Hepatic stellate cell (primary cell): Measurements from ENCODE around the gene SPRR1A.

Source experiments
- DNase-seq: peaks from one replicate; pipeline ENCODE4 v3.0.0; 2011; ENCODE audit warnings: low spot score

Gene SPRR1A

GRCh38 chr1:152983743-152984142 is at the start of gene SPRR1A:
Gene SPRR1A, plus strand, starts transcription at chr1:152984081. Its CDS starts 1,150 bp downstream, at chr1:152985231.
- no peak for DNase-seq

- DNase-seq, result no peak
Measured at GRCh38 chr1:152940614-152941013, 43.3 kb upstream of the SPRR1A start.

GRCh38 chr1:152941037-152941711 is 42.7 kb upstream of the SPRR1A start:
- DNase-seq, result no peak

GRCh38 chr1:152942161-152942560 is 41.7 kb upstream of the SPRR1A start:
- no peak for DNase-seq

- DNase-seq, result no peak
Measured at GRCh38 chr1:152946248-152946647, 37.6 kb upstream of the SPRR1A start.

GRCh38 chr1:152946651-152947256 is 37.1 kb upstream of the SPRR1A start, which contains the start of gene SPRR5:
Gene SPRR5, plus strand, starts transcription at chr1:152947206. Its CDS starts 1,349 bp downstream, at chr1:152948555.
- DNase-seq, result no peak

- DNase-seq, result no peak
Measured at GRCh38 chr1:152951711-152952110, 32.2 kb upstream of the SPRR1A start.

GRCh38 chr1:152953761-152954160 is 30.1 kb upstream of the SPRR1A start:
- DNase-seq, result no peak

- DNase-seq, result no peak
Measured at GRCh38 chr1:152954436-152954835, 29.4 kb upstream of the SPRR1A start.

GRCh38 chr1:152957561-152957960 is 26.3 kb upstream of the SPRR1A start:
- no peak for DNase-seq

GRCh38 chr1:152959273-152959672 is 24.6 kb upstream of the SPRR1A start:
- no peak for DNase-seq

GRCh38 chr1:152959801-152960451 is 24.0 kb upstream of the SPRR1A start:
- no peak for DNase-seq

GRCh38 chr1:152960452-152961044 is 23.3 kb upstream of the SPRR1A start:
- DNase-seq, result no peak

GRCh38 chr1:152961226-152961891 is 22.5 kb upstream of the SPRR1A start:
- DNase-seq, result no peak

GRCh38 chr1:152962876-152963415 is 20.9 kb upstream of the SPRR1A start:
- no peak for DNase-seq

- DNase-seq, result no peak
Measured at GRCh38 chr1:152964536-152964935, 19.3 kb upstream of the SPRR1A start.

- no peak for DNase-seq
Measured at GRCh38 chr1:152965853-152966252, 18.0 kb upstream of the SPRR1A start.

- no peak for DNase-seq
Measured at GRCh38 chr1:152967201-152967600, 16.7 kb upstream of the SPRR1A start.

GRCh38 chr1:152968248-152968647 is 15.6 kb upstream of the SPRR1A start:
- no peak for DNase-seq

- no peak for DNase-seq
Measured at GRCh38 chr1:152969036-152969435, 14.8 kb upstream of the SPRR1A start.

GRCh38 chr1:152970495-152970894 is 13.4 kb upstream of the SPRR1A start, which contains the start of gene SPRR4:
Gene SPRR4, plus strand, starts transcription at chr1:152970648. Its CDS starts 1,243 bp downstream, at chr1:152971891.
- no peak for DNase-seq
